GM12891 (cell line): ENCODE data around the gene RPL28.
A peak's percentile ranks its signal among the peaks of the same experiment; 100 is the strongest.

ENCODE experiments used
- DNase-seq: peaks from one replicate; pipeline ENCODE4 v3.0.0; 2011; ENCODE audit warnings: low spot score; ENCODE audit not compliant: insufficient read length
- FAIRE-seq: peaks from 2 replicates; lab custom pipeline; 2011; peaks lifted over from hg19 to GRCh38; lab: Jason Lieb, UNC
- PAX5 ChIP-seq: IDR thresholded peaks from 2 replicates; pipeline ENCODE4 v1.6.1; 2011; ENCODE audit warnings: low read length, moderate library complexity, mild to moderate bottlenecking; ENCODE audit not compliant: insufficient read depth, severe bottlenecking
- POLR2A ChIP-seq: IDR thresholded peaks from 2 replicates; pipeline ENCODE4 v1.6.1; 2011; ENCODE audit warnings: low read depth, low read length, control low read depth
- POLR2AphosphoS5 ChIP-seq: IDR thresholded peaks from 2 replicates; pipeline ENCODE4 v1.6.1; 2011; ENCODE audit warnings: low read depth, low read length, control low read depth
- POU2F2 ChIP-seq: IDR thresholded peaks from 2 replicates; pipeline ENCODE4 v1.6.1; 2011; ENCODE audit warnings: low read depth, mild to moderate bottlenecking, control low read depth, low read length, moderate library complexity
- SPI1 ChIP-seq: IDR thresholded peaks from 2 replicates; pipeline ENCODE4 v1.6.1; 2011; ENCODE audit warnings: low read depth, low read length, control low read depth
- TAF1 ChIP-seq: IDR thresholded peaks from 2 replicates; pipeline ENCODE4 v1.6.1; 2011; ENCODE audit warnings: low read depth, low read length, control low read depth

The RPL28 gene

GRCh38 chr19:55384131-55384919 lies 1.4 kb upstream of the RPL28 start, which contains the start of gene TMEM238:
Gene TMEM238, minus strand, starts transcription at chr19:55384292. Its CDS starts 33 bp downstream, at chr19:55384259.
- DNase-seq (no peak), FAIRE-seq (peak; percentile 35)
- TF ChIP-seq POLR2A, result no peak
- no peak for TF ChIP-seq PAX5
- no peak for TF ChIP-seq POLR2AphosphoS5
- TF ChIP-seq POU2F2, result no peak
- TF ChIP-seq TAF1, result no peak
- TF ChIP-seq SPI1, result no peak

DNA sequence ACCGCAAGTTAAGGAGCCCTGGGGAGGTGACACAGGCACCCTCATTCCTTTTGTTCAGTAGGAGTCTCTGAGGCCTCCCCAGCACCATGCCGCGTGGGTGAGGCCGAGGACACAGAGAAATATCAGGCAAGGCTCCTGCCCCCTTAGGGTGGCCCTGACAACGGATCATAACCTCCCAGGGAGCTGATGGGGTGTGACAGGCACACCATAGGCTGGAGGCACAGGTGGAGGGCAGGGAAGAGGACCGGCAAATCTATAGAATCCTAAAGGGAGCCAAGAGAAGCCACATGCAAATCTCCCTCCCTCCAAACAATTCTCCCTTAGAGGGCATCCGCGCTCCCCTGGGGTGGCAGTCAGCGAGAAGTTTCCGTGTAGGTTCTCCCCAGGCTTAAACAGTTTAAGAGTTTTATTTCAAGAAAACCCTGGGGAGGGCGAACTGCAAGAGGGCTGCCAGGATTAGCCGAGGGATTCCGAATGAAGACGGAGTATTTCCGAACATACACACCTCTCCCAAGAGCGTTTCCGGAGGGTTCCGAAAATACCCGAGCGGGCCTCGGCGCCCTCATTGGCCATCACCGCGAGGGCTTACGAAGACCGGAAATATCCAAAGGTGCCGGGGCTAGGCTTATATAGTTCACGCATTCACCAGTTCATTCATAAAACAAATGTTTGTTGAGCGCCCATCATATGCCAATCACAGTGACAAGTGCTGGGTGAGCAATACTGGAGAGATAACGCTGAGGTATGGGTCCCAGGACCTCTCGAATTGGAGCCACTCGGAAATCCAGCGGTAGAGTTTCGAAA lies 610 bp upstream of the RPL28 start:
- TF ChIP-seq POLR2A (no peak), POU2F2 (no peak; the same call in 1 of the 2 replicates), SPI1 (no peak), POLR2AphosphoS5 (no peak), TAF1 (no peak), PAX5 (no peak)
- no peak for FAIRE-seq
- peak; percentile 86 for DNase-seq

DNA sequence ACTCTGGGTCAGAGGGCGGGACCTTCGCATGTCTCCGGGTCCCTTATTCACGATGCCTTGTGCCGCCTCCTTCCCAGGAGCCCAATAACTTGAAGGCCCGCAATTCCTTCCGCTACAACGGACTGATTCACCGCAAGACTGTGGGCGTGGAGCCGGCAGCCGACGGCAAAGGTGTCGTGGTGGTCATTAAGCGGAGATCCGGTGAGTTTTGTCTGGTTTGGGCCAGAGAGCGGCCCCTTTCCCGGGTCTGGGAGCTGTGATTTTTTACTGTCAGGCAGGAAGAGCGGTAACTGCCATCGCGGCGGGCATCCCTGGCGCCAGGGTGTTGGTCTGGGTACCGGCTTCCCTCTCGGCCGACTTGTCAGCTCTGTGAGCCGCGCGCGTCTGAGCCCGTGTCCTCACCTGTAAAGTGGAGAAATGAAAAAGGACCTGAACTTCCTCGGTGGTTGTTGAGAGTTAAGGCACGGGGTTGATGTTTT lies 800 bp downstream of the RPL28 start:
- TF ChIP-seq TAF1 (no peak), SPI1 (no peak), POLR2AphosphoS5 (no peak), POLR2A (no peak), POU2F2 (no peak), PAX5 (no peak)
- DNase-seq (no peak), FAIRE-seq (no peak)

DNA sequence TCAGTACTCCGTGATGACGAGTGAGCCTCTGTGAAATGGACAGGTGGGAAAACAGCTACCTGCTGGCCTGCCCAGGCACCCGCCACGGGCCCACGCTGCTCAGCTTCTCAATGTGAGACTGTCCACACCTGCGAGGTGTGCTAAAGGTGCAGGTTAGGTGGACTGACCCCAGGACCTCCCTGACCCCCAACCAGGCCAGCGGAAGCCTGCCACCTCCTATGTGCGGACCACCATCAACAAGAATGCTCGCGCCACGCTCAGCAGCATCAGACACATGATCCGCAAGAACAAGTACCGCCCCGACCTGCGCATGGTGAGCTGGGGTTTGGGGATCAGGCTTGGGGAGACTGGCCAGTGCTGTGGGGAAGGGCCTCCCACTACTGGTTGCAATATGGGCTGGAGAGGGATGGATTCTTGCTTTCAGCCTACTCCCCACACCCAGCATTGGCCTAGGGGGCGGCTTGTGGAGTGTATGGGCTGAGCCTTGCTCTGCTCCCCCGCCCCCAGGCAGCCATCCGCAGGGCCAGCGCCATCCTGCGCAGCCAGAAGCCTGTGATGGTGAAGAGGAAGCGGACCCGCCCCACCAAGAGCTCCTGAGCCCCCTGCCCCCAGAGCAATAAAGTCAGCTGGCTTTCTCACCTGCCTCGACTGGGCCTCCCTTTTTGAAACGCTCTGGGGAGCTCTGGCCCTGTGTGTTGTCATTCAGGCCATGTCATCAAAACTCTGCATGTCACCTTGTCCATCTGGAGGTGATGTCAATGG lies 2.2 kb downstream of the RPL28 start:
- DNase-seq (no peak), FAIRE-seq (no peak)
- TF ChIP-seq POLR2A, result no peak
- no peak for TF ChIP-seq PAX5
- no peak for TF ChIP-seq TAF1
- TF ChIP-seq POLR2AphosphoS5, result no peak; the same call in 1 of the 2 replicates
- TF ChIP-seq SPI1, result no peak
- TF ChIP-seq POU2F2, result no peak

- DNase-seq (no peak), FAIRE-seq (no peak)
- TF ChIP-seq POLR2AphosphoS5, result no peak; the same call in none of the 2 replicates
- no peak for TF ChIP-seq SPI1
- TF ChIP-seq POU2F2, result 0 out of 2 replicates have a peak, but pooled peaks have one; percentile 4
- peak; percentile 59 for TF ChIP-seq POLR2A
Measured at GRCh38 chr19:55389386-55390317, 3.9 kb downstream of the RPL28 start.

DNA sequence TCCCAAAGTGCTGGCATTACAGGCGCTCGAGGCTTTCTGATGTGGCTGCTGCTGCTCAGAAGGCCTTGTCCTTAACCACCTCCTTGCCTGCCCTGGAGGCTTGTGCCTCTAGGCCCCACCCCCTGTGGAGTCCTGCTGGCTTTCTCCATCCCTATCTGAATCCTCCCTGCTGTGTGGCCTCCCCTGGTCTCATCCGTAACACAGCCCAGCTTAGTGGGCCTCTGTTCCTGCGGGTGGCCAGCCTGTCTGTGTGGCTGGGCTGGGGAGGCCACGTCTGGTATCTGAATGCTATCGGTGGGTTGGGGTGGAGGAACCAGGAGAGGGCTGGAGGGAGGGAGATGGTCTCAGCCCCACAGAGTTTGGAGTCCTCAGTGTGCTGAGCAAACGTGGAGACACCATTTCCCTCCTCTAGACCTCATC lies 4.7 kb downstream of the RPL28 start:
- TF ChIP-seq POLR2A, result no peak
- no peak for TF ChIP-seq PAX5
- TF ChIP-seq TAF1, result no peak
- TF ChIP-seq POLR2AphosphoS5, result no peak; the same call in 1 of the 2 replicates
- TF ChIP-seq POU2F2, result no peak
- TF ChIP-seq SPI1, result no peak
- FAIRE-seq, result no peak
- no peak for DNase-seq

DNA sequence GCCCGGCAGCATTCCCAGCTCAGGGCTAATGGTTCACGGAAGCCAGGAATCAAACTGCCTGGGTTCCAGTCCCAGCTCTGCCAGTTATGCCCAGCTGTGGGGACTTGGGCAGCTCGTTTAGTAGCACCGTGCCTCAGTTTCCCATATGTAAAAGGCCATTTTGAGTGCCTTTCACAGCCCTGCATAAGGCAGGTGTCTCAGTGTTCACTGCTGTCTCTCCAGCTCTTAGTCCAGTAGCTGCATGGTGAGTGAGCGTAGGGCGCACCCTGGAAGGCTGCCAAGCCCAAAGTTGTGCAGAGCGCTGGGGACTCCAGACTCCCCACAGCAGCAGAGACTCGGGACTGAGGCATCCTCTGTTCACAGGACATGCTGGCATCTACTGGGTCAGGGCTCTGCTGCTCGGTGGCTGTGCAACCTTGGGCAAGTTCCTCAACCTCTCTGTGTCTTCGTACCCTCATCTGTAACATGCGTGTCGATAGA lies 5.5 kb downstream of the RPL28 start:
- TF ChIP-seq PAX5 (no peak), POLR2AphosphoS5 (peak; percentile 73), SPI1 (no peak), TAF1 (no peak), POLR2A (peak; percentile 61), POU2F2 (no peak)
- no peak for DNase-seq
- no peak for FAIRE-seq
